Osteoblast (primary cell): ENCODE measurements around the gene PCDHA11. TPM values are rescaled to one million over a fixed set of nuclear protein-coding genes. Genes with fewer than 3 reads are reported as not detected.
"Not testable (repeated sequence)": the region's sequence is repeated elsewhere in the genome, so short reads cannot be mapped to it uniquely, and the experiment has no call there.

ENCODE experiments used
- DNase-seq: peaks from one replicate; pipeline ENCODE4 v3.0.0; 2011; ENCODE audit warnings: low spot score, mixed read lengths; ENCODE audit not compliant: insufficient read length; ENCODE audit errors: missing footprints
- H2AFZ ChIP-seq: 2 replicates; pipeline ENCODE4 v1.6.0; 2011; ENCODE audit warnings: mild to moderate bottlenecking, low read length
- H3K27ac ChIP-seq: 2 replicates; pipeline ENCODE4 v1.5.1; 2011; ENCODE audit warnings: mild to moderate bottlenecking, low read depth, low read length, moderate library complexity
- H3K27me3 ChIP-seq: 2 replicates; pipeline ENCODE4 v1.6.0; 2012; ENCODE audit warnings: mild to moderate bottlenecking, control low read depth, inconsistent platforms, low read length, moderate library complexity; ENCODE audit not compliant: insufficient read depth
- H3K36me3 ChIP-seq: 2 replicates; pipeline ENCODE4 v1.5.1; 2011; ENCODE audit warnings: mild to moderate bottlenecking, low read length, control low read depth, moderate library complexity; ENCODE audit not compliant: insufficient read depth
- H3K4me1 ChIP-seq: 2 replicates; pipeline ENCODE4 v1.5.1; 2011; ENCODE audit warnings: mild to moderate bottlenecking, low read length, control low read depth, moderate library complexity; ENCODE audit not compliant: insufficient read depth
- H3K4me2 ChIP-seq: 2 replicates; pipeline ENCODE4 v1.6.0; 2011; ENCODE audit warnings: mild to moderate bottlenecking, low read length; ENCODE audit not compliant: insufficient read depth
- H3K4me3 ChIP-seq: fragments of 200-600 bp; sonication (generic); 3 replicates; pipeline ENCODE4 v1.5.1; 2012; ENCODE audit warnings: mild to moderate bottlenecking, low read length, inconsistent platforms; ENCODE audit not compliant: insufficient read depth
- H3K79me2 ChIP-seq: 2 replicates; pipeline ENCODE4 v1.6.0; 2012; ENCODE audit warnings: mild to moderate bottlenecking, low read length, control low read depth, inconsistent platforms; ENCODE audit not compliant: insufficient read depth
- H3K9me3 ChIP-seq: 2 replicates; pipeline ENCODE4 v1.5.1; 2011; ENCODE audit warnings: low read depth, low read length, control low read depth
- H4K20me1 ChIP-seq: 2 replicates; pipeline ENCODE4 v1.6.0; 2012; ENCODE audit warnings: mild to moderate bottlenecking, low read length, control low read depth; ENCODE audit not compliant: insufficient read depth
- CTCF ChIP-seq: IDR thresholded peaks from 2 replicates; pipeline ENCODE4 v1.5.1; 2011; ENCODE audit warnings: mild to moderate bottlenecking, low read depth, low read length, moderate library complexity; ENCODE audit errors: extremely low read depth
- total RNA-seq: library from RNA; depleted of rRNA; stranded (reverse); fragments of >200 nt; gene quantifications from 2 replicates; pipeline ENCODE4 v1.2.3, GENCODE V29; 2012

PCDHA11 gene
- total RNA-seq, 1 donor = 0.36 TPM

GRCh38 chr5:140833993-140834392 lies 34.8 kb upstream of the PCDHA11 start, which contains the start of gene PCDHA7:
Gene PCDHA7, plus strand, starts transcription at chr5:140834269. Its CDS starts 115 bp downstream, at chr5:140834384.
- Histone ChIP-seq H3K79me2 (no peaks in the 10 kb centered on the region), H3K4me3 (peak within 1 kb of the TSS; percentile 46), H2AFZ (no peak within 1 kb of the TSS), H4K20me1 (no peaks in the 10 kb centered on the region), H3K27me3 (no peaks in the 10 kb centered on the region), H3K27ac (no peak within 1 kb of the TSS), H3K4me1 (no peaks in the 10 kb centered on the region), H3K36me3 (no peaks in the 10 kb centered on the region), H3K9me3 (peaks cover 2% of the 10 kb centered on the region), H3K4me2 (peak within 1 kb of the TSS; percentile 43)
- TF ChIP-seq CTCF = peak; percentile 19
- DNase-seq = no peak

- not testable (repeated sequence) for H3K4me1 ChIP-seq
Observed at GRCh38 chr5:140834439-140835008, 34.2 kb upstream of the PCDHA11 start.

GRCh38 chr5:140835622-140836510 lies 32.9 kb upstream of the PCDHA11 start:
- no peaks in the 10 kb centered on the region for H4K20me1 ChIP-seq
- H3K4me3 ChIP-seq = no peak overlapping the region
- H3K27ac ChIP-seq = no peak overlapping the region
- no peaks in the 10 kb centered on the region for H3K27me3 ChIP-seq
- no peak for DNase-seq
- no peaks in the 10 kb centered on the region for H3K79me2 ChIP-seq
- H2AFZ ChIP-seq = no peak overlapping the region
- no peak overlapping the region for H3K4me2 ChIP-seq
- no peak for TF ChIP-seq CTCF
- no peaks in the 10 kb centered on the region for H3K4me1 ChIP-seq
- H3K9me3 ChIP-seq = peaks cover 2% of the 10 kb centered on the region
- no peaks in the 10 kb centered on the region for H3K36me3 ChIP-seq

More at GRCh38 chr5:140834439-140835008, 34.2 kb upstream of the PCDHA11 start:
- H4K20me1 ChIP-seq, H3K36me3 ChIP-seq, H3K27me3 ChIP-seq, DNase-seq, H2AFZ ChIP-seq, H3K4me2 ChIP-seq, H3K9me3 ChIP-seq, H3K79me2 ChIP-seq, H3K27ac ChIP-seq: not testable (repeated sequence)
- peak overlapping the region; percentile 46 for H3K4me3 ChIP-seq

- Histone ChIP-seq H3K4me1 (no peaks in the 10 kb centered on the region), H3K79me2 (no peaks in the 10 kb centered on the region), H3K36me3 (no peaks in the 10 kb centered on the region), H3K9me3 (no peaks in the 10 kb centered on the region), H3K4me3 (no peak within 1 kb of the TSS), H4K20me1 (no peaks in the 10 kb centered on the region), H3K4me2 (no peak within 1 kb of the TSS), H2AFZ (no peak within 1 kb of the TSS), H3K27me3 (no peaks in the 10 kb centered on the region), H3K27ac (no peak within 1 kb of the TSS)
- DNase-seq = no peak
- peak; percentile 21 for TF ChIP-seq CTCF
Observed at GRCh38 chr5:140840978-140841962, 27.5 kb upstream of the PCDHA11 start, which contains the start of gene PCDHA8. Gene PCDHA8, plus strand, starts transcription at chr5:140841187. Its CDS starts 135 bp downstream, at chr5:140841322.
